B cell (primary cell): ENCODE data around the gene DNAI1.

Experiments used
- EZH2 ChIP-seq: IDR thresholded peaks from 2 replicates; pipeline ENCODE4 v1.6.1; 2012; ENCODE audit warnings: borderline replicate concordance, low read depth, mild to moderate bottlenecking, moderate library complexity, low read length; ENCODE audit not compliant: insufficient read depth, poor library complexity, severe bottlenecking
- TF ChIP-seq, protein P1 (sequence below): fragments of 200-600 bp; IDR thresholded peaks from one replicate; pipeline ENCODE4 v1.8.0; 2022; ENCODE audit warnings: antibody characterized with exemption, mild to moderate bottlenecking

DNA sequence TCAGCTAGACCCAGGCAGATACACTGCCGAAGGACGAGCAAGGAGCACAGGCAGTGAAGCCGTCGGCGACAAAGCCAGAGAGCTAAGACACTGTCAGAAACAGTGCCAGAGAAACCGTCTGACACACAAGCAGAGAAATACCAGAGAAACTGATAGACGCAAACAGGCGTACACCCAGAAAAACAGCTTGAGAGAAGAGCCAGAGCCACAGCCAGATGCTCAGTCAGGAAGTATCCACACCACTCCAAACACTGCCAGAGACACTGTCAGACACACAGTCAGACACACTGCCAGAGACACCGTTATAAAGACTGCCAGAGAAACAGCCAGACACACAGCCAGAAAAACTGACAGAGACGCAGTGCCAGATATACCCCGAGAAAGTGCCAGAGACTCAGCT lies 111.8 kb downstream of the DNAI1 start:
- TF ChIP-seq, protein P1, sequence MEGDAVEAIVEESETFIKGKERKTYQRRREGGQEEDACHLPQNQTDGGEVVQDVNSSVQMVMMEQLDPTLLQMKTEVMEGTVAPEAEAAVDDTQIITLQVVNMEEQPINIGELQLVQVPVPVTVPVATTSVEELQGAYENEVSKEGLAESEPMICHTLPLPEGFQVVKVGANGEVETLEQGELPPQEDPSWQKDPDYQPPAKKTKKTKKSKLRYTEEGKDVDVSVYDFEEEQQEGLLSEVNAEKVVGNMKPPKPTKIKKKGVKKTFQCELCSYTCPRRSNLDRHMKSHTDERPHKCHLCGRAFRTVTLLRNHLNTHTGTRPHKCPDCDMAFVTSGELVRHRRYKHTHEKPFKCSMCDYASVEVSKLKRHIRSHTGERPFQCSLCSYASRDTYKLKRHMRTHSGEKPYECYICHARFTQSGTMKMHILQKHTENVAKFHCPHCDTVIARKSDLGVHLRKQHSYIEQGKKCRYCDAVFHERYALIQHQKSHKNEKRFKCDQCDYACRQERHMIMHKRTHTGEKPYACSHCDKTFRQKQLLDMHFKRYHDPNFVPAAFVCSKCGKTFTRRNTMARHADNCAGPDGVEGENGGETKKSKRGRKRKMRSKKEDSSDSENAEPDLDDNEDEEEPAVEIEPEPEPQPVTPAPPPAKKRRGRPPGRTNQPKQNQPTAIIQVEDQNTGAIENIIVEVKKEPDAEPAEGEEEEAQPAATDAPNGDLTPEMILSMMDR = no peak
- no peak for TF ChIP-seq EZH2
